ENCODE results near the gene OPTC. TPM values are rescaled to one million over a fixed set of nuclear protein-coding genes. Genes with fewer than 3 reads are reported as not detected.

Gene OPTC
- total RNA-seq, 1 experiment from 2014 or later, result not detected

DNA sequence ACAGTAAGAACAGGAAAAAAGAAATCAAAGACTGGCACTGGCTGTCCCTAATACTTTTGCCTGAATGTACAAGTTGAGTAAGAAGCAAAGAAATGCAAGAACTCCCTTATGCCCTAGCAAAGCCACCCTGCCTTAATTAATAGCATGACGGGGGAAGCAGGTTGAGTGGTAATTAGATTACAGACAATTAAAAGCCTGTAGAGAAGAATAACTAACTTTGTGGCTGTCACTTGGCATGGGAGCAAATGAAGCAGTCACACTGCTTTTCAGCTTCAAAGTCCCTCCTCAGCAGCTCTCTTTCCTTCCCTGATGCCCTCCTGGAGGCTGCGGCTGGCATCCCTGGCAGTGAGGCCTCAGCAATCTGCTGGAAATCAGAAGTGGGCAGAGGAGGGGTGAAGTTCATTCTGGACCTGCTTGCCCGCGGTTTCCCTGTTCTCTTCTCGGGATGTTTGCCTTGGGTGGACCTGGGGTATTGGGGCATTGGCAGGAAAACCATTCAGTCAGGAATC is 3.4 kb downstream of the OPTC start (continued):
- TF ChIP-seq YY1 (IDR thresholded peaks at IDR 0.05; ENCODE audit: extremely low read depth, insufficient replicate concordance, low read depth, low read length), result no peak

DNA sequence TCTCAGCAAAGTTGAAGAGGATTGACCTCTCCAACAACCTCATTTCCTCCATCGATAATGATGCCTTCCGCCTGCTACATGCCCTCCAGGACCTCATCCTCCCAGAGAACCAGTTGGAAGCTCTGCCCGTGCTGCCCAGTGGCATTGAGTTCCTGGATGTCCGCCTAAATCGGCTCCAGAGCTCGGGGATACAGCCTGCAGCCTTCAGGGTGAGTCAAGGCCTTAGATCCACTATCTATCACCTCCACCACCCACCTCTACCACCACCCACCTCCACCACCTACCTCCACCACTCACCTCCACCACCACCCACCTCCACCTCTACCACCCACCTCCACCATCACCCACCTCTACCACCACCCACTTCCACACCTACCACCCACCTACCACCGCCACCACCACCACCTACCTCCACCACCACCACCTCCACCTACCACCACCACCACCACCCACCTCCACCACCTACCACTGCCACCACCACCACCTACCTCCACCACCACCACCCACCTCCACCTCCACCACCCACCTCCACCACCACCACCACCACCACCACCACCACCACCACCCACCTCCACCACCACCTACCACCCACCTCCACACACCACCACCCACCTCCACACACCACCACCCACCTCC is 5.8 kb downstream of the OPTC start:
- RAD21 ChIA-PET (ENCODE audit: low non-redundant PET in 1 of 2, low total read pairs in 2 of 2, uncharacterized antibody in 2 of 2, unreplicated experiment in 2 of 2), result no interaction called here
- no peak overlapping the region for H3K27ac ChIP-seq (ENCODE audit: low read depth, low read length)
- no peak overlapping the region for H3K4me2 ChIP-seq (ENCODE audit: low read length)
- H3K9me3 ChIP-seq (ENCODE audit: control insufficient read depth in 1 of 2, insufficient read depth in 1 of 2, low read depth in 1 of 2, low read length in 2 of 2), result no peaks in the 10 kb centered on the region
- no peaks in the 10 kb centered on the region for H3K79me2 ChIP-seq (ENCODE audit: insufficient read depth, low read length)
- POLR2A ChIA-PET, result no interaction called here
- no peak overlapping the region for H3K4me3 ChIP-seq (replicated peaks in 1 of 2; ENCODE audit: low read depth in 1 of 2, low read length in 2 of 2)
- TF ChIP-seq SIN3A (IDR thresholded peaks at IDR 0.05; ENCODE audit: low read depth) (no peak), CBX3 (IDR thresholded peaks at IDR 0.05; ENCODE audit: low read depth) (no peak), ELF1 (IDR thresholded peaks at IDR 0.05; ENCODE audit: borderline replicate concordance, low read depth) (no peak), ZNF274 (IDR thresholded peaks at IDR 0.05; ENCODE audit: low read depth, low read length) (no peak), EGR1 (IDR thresholded peaks at IDR 0.05; ENCODE audit: low read depth) (no peak), SP1 (IDR thresholded peaks at IDR 0.05; ENCODE audit: low read depth) (no peak), EZH2phosphoT487 (IDR thresholded peaks at IDR 0.05; ENCODE audit: borderline replicate concordance) (no peak), EZH2 (IDR thresholded peaks at IDR 0.05) (no peak), POLR2A (IDR thresholded peaks at IDR 0.05; ENCODE audit: borderline replicate concordance, extremely low read depth, insufficient read depth, insufficient read length) (no peak), TCF7L2 (IDR thresholded peaks at IDR 0.05; ENCODE audit: borderline replicate concordance, extremely low read depth, insufficient read depth, insufficient read length) (no peak)
- TF ChIP-seq, protein P1, sequence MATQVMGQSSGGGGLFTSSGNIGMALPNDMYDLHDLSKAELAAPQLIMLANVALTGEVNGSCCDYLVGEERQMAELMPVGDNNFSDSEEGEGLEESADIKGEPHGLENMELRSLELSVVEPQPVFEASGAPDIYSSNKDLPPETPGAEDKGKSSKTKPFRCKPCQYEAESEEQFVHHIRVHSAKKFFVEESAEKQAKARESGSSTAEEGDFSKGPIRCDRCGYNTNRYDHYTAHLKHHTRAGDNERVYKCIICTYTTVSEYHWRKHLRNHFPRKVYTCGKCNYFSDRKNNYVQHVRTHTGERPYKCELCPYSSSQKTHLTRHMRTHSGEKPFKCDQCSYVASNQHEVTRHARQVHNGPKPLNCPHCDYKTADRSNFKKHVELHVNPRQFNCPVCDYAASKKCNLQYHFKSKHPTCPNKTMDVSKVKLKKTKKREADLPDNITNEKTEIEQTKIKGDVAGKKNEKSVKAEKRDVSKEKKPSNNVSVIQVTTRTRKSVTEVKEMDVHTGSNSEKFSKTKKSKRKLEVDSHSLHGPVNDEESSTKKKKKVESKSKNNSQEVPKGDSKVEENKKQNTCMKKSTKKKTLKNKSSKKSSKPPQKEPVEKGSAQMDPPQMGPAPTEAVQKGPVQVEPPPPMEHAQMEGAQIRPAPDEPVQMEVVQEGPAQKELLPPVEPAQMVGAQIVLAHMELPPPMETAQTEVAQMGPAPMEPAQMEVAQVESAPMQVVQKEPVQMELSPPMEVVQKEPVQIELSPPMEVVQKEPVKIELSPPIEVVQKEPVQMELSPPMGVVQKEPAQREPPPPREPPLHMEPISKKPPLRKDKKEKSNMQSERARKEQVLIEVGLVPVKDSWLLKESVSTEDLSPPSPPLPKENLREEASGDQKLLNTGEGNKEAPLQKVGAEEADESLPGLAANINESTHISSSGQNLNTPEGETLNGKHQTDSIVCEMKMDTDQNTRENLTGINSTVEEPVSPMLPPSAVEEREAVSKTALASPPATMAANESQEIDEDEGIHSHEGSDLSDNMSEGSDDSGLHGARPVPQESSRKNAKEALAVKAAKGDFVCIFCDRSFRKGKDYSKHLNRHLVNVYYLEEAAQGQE (IDR thresholded peaks at IDR 0.05; ENCODE audit: low read depth), result no peak
- H4K20me1 ChIP-seq (ENCODE audit: insufficient read depth), result no peaks in the 10 kb centered on the region
- DNase-seq (ENCODE audit: low read depth, low spot score) (no peak), ATAC-seq (no peak)
- no peaks in the 10 kb centered on the region for H3K36me3 ChIP-seq (ENCODE audit: control insufficient read depth in 1 of 2, insufficient read depth in 2 of 2, low read length in 2 of 2)
- peaks cover 13% of the 10 kb centered on the region; the same call in 1 of the 2 replicates for H3K27me3 ChIP-seq (ENCODE audit: insufficient read depth, low read length)
- peaks cover 0 to 6% of the 10 kb centered on the region in 2 experiments; a peak in 1 of 4 replicates for H3K4me1 ChIP-seq (ENCODE audit: control insufficient read depth in 1 of 2, insufficient read depth in 2 of 2, low read length in 2 of 2)
- H3K9me2 ChIP-seq (ENCODE audit: insufficient read depth), result no peaks in the 10 kb centered on the region
- no peak overlapping the region for H3K9ac ChIP-seq (ENCODE audit: low read length)
- H2AFZ ChIP-seq (ENCODE audit: low read depth, low read length, poor library complexity, severe bottlenecking), result no peak overlapping the region
- no TSS peak for BruUV-seq (replicated peaks)
- intact Hi-C loops (cut with micrococcal nuclease), result loop anchor here (5.0 kb wide), 1 partner anchor 157 kb away; no protein-coding TSS in a partner anchor
- CTCF ChIA-PET, result no interaction called here
